GM12878 (cell line): ENCODE data around the gene CAMTA1. TPM values are rescaled to one million over a fixed set of nuclear protein-coding genes. Genes with fewer than 3 reads are reported as not detected.

ENCODE experiments used
- ATAC-seq: fragments of 200-7000 bp; cut with Tn5 transposase; 3 replicates; pipeline ENCODE4 v1.9.1; 2020; ENCODE audit warnings: mild to moderate bottlenecking, moderate library complexity
- BruUV-seq: library from RNA; stranded (reverse); fragments of 400-500 nt; replicated peaks from 2 replicates; lab custom pipeline; 2021; lab: Mats Ljungman, UMichigan
- CTCF ChIA-PET: fragments of 300-600 bp; sonication (Branson Sonifier 250); formaldehyde crosslinking; extraction: SDS; loops from one replicate; lab custom pipeline; 2021; ENCODE audit warnings: inconsistent platforms; lab: Yijun Ruan, JAX
- POLR2A ChIA-PET: fragments of 350-600 bp; formaldehyde crosslinking; extraction: SDS; loops from one replicate; lab custom pipeline; 2021; ENCODE audit warnings: inconsistent platforms; lab: Charles Lee
- RAD21 ChIA-PET: fragments of 300-600 bp; sonication (Branson Sonifier 250); formaldehyde crosslinking; loops from one replicate; lab custom pipeline; 2023; ENCODE audit warnings: antibody characterized with exemption; ENCODE audit not compliant: unreplicated experiment; lab: Charles Lee
- SMC1A ChIA-PET: fragments of 300-600 bp; sonication (Branson Sonifier 250); formaldehyde crosslinking; loops from one replicate; lab custom pipeline; 2023; ENCODE audit not compliant: unreplicated experiment, uncharacterized antibody; lab: Charles Lee
- DNase-seq: peaks from one replicate; pipeline ENCODE4 v3.0.0-alpha.2; 2011; ENCODE audit warnings: low read depth, low spot score
- FAIRE-seq: peaks from 3 replicates; lab custom pipeline; 2011; peaks lifted over from hg19 to GRCh38; lab: Jason Lieb, UNC
- H2AFZ ChIP-seq: 2 replicates; pipeline ENCODE4 v1.6.0; 2011; ENCODE audit warnings: low read depth, low read length, control low read depth; ENCODE audit not compliant: control insufficient read depth
- H3K27ac ChIP-seq: 2 replicates; pipeline ENCODE4 v1.5.1; 2011; ENCODE audit warnings: control low read depth; ENCODE audit not compliant: control insufficient read depth, insufficient read depth
- H3K27me3 ChIP-seq, 2 experiments: replicated peaks in 1 of 2; 2 replicates each; pipeline versions ENCODE4 v1.6.0 to v1.6.1; 2011; ENCODE audit warnings: low read length in 1 of 2; ENCODE audit not compliant: control insufficient read depth in 2 of 2, insufficient read depth in 2 of 2
- H3K36me3 ChIP-seq, 2 experiments: 2 replicates each; pipeline ENCODE4 v1.5.1; 2011; ENCODE audit warnings: low read length in 1 of 2; ENCODE audit not compliant: control insufficient read depth in 2 of 2, insufficient read depth in 2 of 2
- H3K4me1 ChIP-seq: 2 replicates; pipeline ENCODE4 v1.6.1; 2011; ENCODE audit warnings: mild to moderate bottlenecking, low read length, moderate library complexity, mixed read lengths; ENCODE audit not compliant: control insufficient read depth, insufficient read depth
- H3K4me2 ChIP-seq: 2 replicates; pipeline ENCODE4 v1.6.0; 2011; ENCODE audit warnings: control low read depth; ENCODE audit not compliant: control insufficient read depth, insufficient read depth
- H3K4me3 ChIP-seq: fragments of 200-600 bp; sonication (generic); 2 replicates; pipeline ENCODE4 v1.5.1; 2016
- H3K79me2 ChIP-seq: 2 replicates; pipeline ENCODE4 v1.6.0; 2011; ENCODE audit warnings: low read length; ENCODE audit not compliant: control insufficient read depth, insufficient read depth
- H3K9ac ChIP-seq: 2 replicates; pipeline ENCODE4 v1.8.0; 2011; ENCODE audit warnings: low read length, control low read depth, mixed read lengths; ENCODE audit not compliant: control insufficient read depth, insufficient read depth
- H3K9me3 ChIP-seq: replicated peaks from 3 replicates; pipeline ENCODE4 v1.5.1; 2011; ENCODE audit warnings: mild to moderate bottlenecking, low read length; ENCODE audit not compliant: control insufficient read depth, insufficient read depth
- H4K20me1 ChIP-seq: 2 replicates; pipeline ENCODE4 v1.6.0; 2011; ENCODE audit not compliant: control insufficient read depth, insufficient read depth
- ASH2L ChIP-seq: fragments of 300-600, 200-600 bp; sonication (generic); IDR thresholded peaks from 2 replicates; pipeline ENCODE4 v1.6.1; 2017; ENCODE audit warnings: low read depth, mild to moderate bottlenecking, borderline replicate concordance
- BCL11A ChIP-seq: IDR thresholded peaks from 2 replicates; pipeline ENCODE4 v1.6.1; 2011; ENCODE audit warnings: low read depth, low read length
- CBFB ChIP-seq: IDR thresholded peaks from 2 replicates; pipeline ENCODE4 v1.6.1; 2016; ENCODE audit warnings: antibody characterized with exemption, low read depth
- CBX3 ChIP-seq: fragments of 200-600 bp; sonication (generic); IDR thresholded peaks from 2 replicates; pipeline ENCODE4 v1.6.1; 2016; ENCODE audit warnings: low read depth, borderline replicate concordance
- CHD2 ChIP-seq: IDR thresholded peaks from 2 replicates; pipeline ENCODE4 v1.6.1; 2011; ENCODE audit warnings: low read depth, low read length, improper control_type of control experiment, borderline replicate concordance
- CREB1 ChIP-seq: IDR thresholded peaks from 2 replicates; pipeline ENCODE4 v1.6.1; 2012; ENCODE audit warnings: low read depth, mild to moderate bottlenecking, inconsistent platforms
- IKZF1 ChIP-seq: fragments of 450-650 bp; conservative IDR thresholded peaks from 2 replicates; pipeline ENCODE4 v1.6.1; 2017; ENCODE audit warnings: antibody characterized with exemption, mild to moderate bottlenecking
- IRF5 ChIP-seq: fragments of 450-650 bp; IDR thresholded peaks from 2 replicates; pipeline ENCODE4 v1.6.1; 2017; ENCODE audit warnings: borderline replicate concordance
- KAT2A ChIP-seq: conservative IDR thresholded peaks from 2 replicates; pipeline ENCODE4 v1.6.1; 2011; ENCODE audit warnings: low read depth, low read length; ENCODE audit not compliant: control insufficient read depth
- PML ChIP-seq: IDR thresholded peaks from 2 replicates; pipeline ENCODE4 v1.6.1; 2012; ENCODE audit warnings: low read length, inconsistent platforms
- RELB ChIP-seq: fragments of 450-650 bp; IDR thresholded peaks from 2 replicates; pipeline ENCODE4 v1.6.1; 2017; ENCODE audit warnings: low read depth, mild to moderate bottlenecking, moderate library complexity
- SMC3 ChIP-seq: IDR thresholded peaks from 2 replicates; pipeline ENCODE4 v1.6.1; 2011; ENCODE audit warnings: low read length, improper control_type of control experiment, borderline replicate concordance
- TCF12 ChIP-seq: IDR thresholded peaks from 2 replicates; pipeline ENCODE4 v1.6.1; 2011; ENCODE audit warnings: low read depth, mild to moderate bottlenecking, low read length
- ZNF207 ChIP-seq: fragments of 450-650 bp; IDR thresholded peaks from 2 replicates; pipeline ENCODE4 v1.6.1; 2014; ENCODE audit warnings: antibody characterized with exemption, mild to moderate bottlenecking, borderline replicate concordance
- WGBS: methylation state at CpG from one replicate; pipeline ENCODE4 v1.1.6; 2016; ENCODE audit warnings: low lambda C conversion rate; ENCODE audit not compliant: insufficient replicate concordance, insufficient coverage; ENCODE audit errors: missing lambda C conversion rate; 5-methylcytosine and 5-hydroxymethylcytosine counted together
- in situ Hi-C: fragments of 300-500 bp; cut with MboI; formaldehyde crosslinking; loops from 9 replicates; pipeline ENCODE4 v1.14.3; 2018; ENCODE audit warnings: mixed read lengths
- intact Hi-C: fragments of 100-400 bp; cut with micrococcal nuclease; formaldehyde crosslinking; loops from one replicate; pipeline ENCODE4 v1.14.2; 2022; ENCODE audit not compliant: unreplicated experiment
- polyA plus RNA-seq, 11 experiments: library from polyadenylated mRNA; depleted of rRNA in 4 of 11; unstranded in 6 of 11; stranded (reverse) in 5 of 11; fragments of >200 nt; fragmentation: Nextera tagmentation in 4 of 11; fragmentation: Illumina TruSeq in 1 of 11; extraction: Ambion mirVana in 4 of 11; extraction: Trizol in 1 of 11; gene quantifications; 1 replicate in 1 of 11; 2 replicates in 10 of 11; pipeline versions ENCODE4 v1.2.1 to v1.2.3, GENCODE V29; 2011 to 2016; ENCODE audit warnings: inconsistent platforms in 2 of 11, missing spikeins in 2 of 11, low read depth in 1 of 11
- total RNA-seq, 4 experiments: library from RNA; depleted of rRNA in 3 of 4; stranded (reverse); fragments of >200 nt in 3 of 4; fragmentation: Illumina TruSeq in 1 of 4; extraction: Trizol in 1 of 4; gene quantifications; 2 replicates each; pipeline versions ENCODE4 v1.2.1 to v1.2.3, GENCODE V29; 2013 to 2021
- TF ChIP-seq, protein P1 (sequence below), 3 experiments: IDR thresholded peaks in 2 of 3; conservative IDR thresholded peaks in 1 of 3; 2 replicates each; pipeline ENCODE4 v1.5.1; 2011; ENCODE audit warnings: low read depth in 3 of 3, low read length in 3 of 3, mild to moderate bottlenecking in 3 of 3, control low read depth in 2 of 3, moderate library complexity in 2 of 3, inconsistent platforms in 1 of 3, mixed read lengths in 1 of 3; ENCODE audit not compliant: control insufficient read depth in 2 of 3, insufficient read depth in 1 of 3; ENCODE audit errors: extremely low read depth in 1 of 3
- TF ChIP-seq, protein P2 (sequence below): IDR thresholded peaks from 2 replicates; pipeline ENCODE4 v1.6.1; 2011; ENCODE audit warnings: borderline replicate concordance, low read depth, mild to moderate bottlenecking, moderate library complexity, low read length; ENCODE audit not compliant: insufficient read depth, poor library complexity, severe bottlenecking

CAMTA1 gene
- total and polyA plus RNA-seq, 10 of the 15 experiments (the other 5 are each of a cell fraction or from before 2014, with no cell fraction given): 37.7 to 148 (median 76.4) TPM

- intact Hi-C loops: no loop called here
- ChIA-PET CTCF (no interaction called here), POLR2A (no interaction called here)
- Histone ChIP-seq H3K4me3 (no peak overlapping the region), H3K9me3 (no peaks in the 10 kb centered on the region), H4K20me1 (no peaks in the 10 kb centered on the region)
- TF ChIP-seq ZNF207 (no peak), KAT2A (no peak), PML (no peak), IKZF1 (no peak), ASH2L (no peak), SMC3 (no peak), CBFB (no peak), BCL11A (no peak), CHD2 (no peak), CREB1 (no peak), CBX3 (no peak), RELB (no peak), TCF12 (no peak), IRF5 (no peak)
- TF ChIP-seq, protein P1, sequence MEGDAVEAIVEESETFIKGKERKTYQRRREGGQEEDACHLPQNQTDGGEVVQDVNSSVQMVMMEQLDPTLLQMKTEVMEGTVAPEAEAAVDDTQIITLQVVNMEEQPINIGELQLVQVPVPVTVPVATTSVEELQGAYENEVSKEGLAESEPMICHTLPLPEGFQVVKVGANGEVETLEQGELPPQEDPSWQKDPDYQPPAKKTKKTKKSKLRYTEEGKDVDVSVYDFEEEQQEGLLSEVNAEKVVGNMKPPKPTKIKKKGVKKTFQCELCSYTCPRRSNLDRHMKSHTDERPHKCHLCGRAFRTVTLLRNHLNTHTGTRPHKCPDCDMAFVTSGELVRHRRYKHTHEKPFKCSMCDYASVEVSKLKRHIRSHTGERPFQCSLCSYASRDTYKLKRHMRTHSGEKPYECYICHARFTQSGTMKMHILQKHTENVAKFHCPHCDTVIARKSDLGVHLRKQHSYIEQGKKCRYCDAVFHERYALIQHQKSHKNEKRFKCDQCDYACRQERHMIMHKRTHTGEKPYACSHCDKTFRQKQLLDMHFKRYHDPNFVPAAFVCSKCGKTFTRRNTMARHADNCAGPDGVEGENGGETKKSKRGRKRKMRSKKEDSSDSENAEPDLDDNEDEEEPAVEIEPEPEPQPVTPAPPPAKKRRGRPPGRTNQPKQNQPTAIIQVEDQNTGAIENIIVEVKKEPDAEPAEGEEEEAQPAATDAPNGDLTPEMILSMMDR (IDR thresholded peaks at IDR 0.05 in 2 of 3, conservative IDR thresholded peaks at IDR 0.05 in 1 of 3; ENCODE audit: control insufficient read depth in 2 of 3, extremely low read depth in 1 of 3, insufficient read depth in 1 of 3, low read depth in 3 of 3, low read length in 3 of 3): no peak
- TF ChIP-seq, protein P2, sequence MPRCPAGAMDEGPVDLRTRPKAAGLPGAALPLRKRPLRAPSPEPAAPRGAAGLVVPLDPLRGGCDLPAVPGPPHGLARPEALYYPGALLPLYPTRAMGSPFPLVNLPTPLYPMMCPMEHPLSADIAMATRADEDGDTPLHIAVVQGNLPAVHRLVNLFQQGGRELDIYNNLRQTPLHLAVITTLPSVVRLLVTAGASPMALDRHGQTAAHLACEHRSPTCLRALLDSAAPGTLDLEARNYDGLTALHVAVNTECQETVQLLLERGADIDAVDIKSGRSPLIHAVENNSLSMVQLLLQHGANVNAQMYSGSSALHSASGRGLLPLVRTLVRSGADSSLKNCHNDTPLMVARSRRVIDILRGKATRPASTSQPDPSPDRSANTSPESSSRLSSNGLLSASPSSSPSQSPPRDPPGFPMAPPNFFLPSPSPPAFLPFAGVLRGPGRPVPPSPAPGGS: no peak
- TF ChIP-seq, all 136 proteins: peak for 0
- no TSS peak for BruUV-seq
- ChIA-PET RAD21 (no interaction called here), SMC1A (interaction anchor here (0.8 kb wide), 1 partner anchor 41 kb away, joined by 3 read pairs; no protein-coding TSS in a partner anchor)
- ATAC-seq (no peak), FAIRE-seq (no peak), DNase-seq (no peak)
- Histone ChIP-seq H3K27me3 (peaks cover 2 to 3% of the 10 kb centered on the region in 2 experiments; a peak in 2 of 4 replicates), H3K27ac (no peak overlapping the region), H3K36me3 (no peaks in the 10 kb centered on the region), H2AFZ (no peak overlapping the region), H3K4me2 (no peak overlapping the region), H3K9ac (no peak overlapping the region), H3K4me1 (no peaks in the 10 kb centered on the region), H3K79me2 (no peaks in the 10 kb centered on the region)
- 15% methylated on average over 17 of the region's 17 CpGs for WGBS
- in situ Hi-C loops: no loop called here
These were observed 450.7 kb downstream of the CAMTA1 start for GRCh38 chr1:7235871-7236517.
